K562 (cell line): ENCODE data around the gene ABRAXAS1. TPM values are rescaled to one million over a fixed set of nuclear protein-coding genes. Genes with fewer than 3 reads are reported as not detected.

Experiments used
- CBFB ChIP-seq: sonication (generic); formaldehyde crosslinking; IDR thresholded peaks from 2 replicates; pipeline ENCODE4 v1.4.0; 2020; ENCODE audit warnings: mild to moderate bottlenecking, missing genetic modification reagents
- DNMT1 ChIP-seq: fragments of 450-650 bp; IDR thresholded peaks from 2 replicates; pipeline ENCODE4 v1.6.1; 2016; ENCODE audit warnings: antibody characterized with exemption, mild to moderate bottlenecking
- ESRRA ChIP-seq: fragments of 450-650 bp; IDR thresholded peaks from 2 replicates; pipeline ENCODE4 v1.6.1; 2014; ENCODE audit warnings: low read depth, mild to moderate bottlenecking, moderate library complexity, borderline replicate concordance
- ETV5 ChIP-seq: sonication (generic); formaldehyde crosslinking; IDR thresholded peaks from 2 replicates; pipeline ENCODE4 v1.4.0; 2020; ENCODE audit warnings: low read depth, mild to moderate bottlenecking, missing genetic modification reagents
- FOXM1 ChIP-seq, 2 experiments: fragments of 450-650 bp in 1 of 2; sonication (generic) in 1 of 2; formaldehyde crosslinking in 1 of 2; IDR thresholded peaks; 2 replicates each; pipeline versions ENCODE4 v1.6.1 to v1.9.0; 2017 to 2022; ENCODE audit warnings: low read depth in 2 of 2, mild to moderate bottlenecking in 2 of 2, missing genetic modification reagents in 1 of 2, moderate library complexity in 1 of 2
- JUND ChIP-seq, 2 experiments: IDR thresholded peaks; 2 replicates in 1 of 2; 3 replicates in 1 of 2; pipeline ENCODE4 v1.6.1; 2011; ENCODE audit warnings: borderline replicate concordance in 2 of 2, low read depth in 2 of 2, low read length in 2 of 2, improper control_type of control experiment in 1 of 2, missing biosample characterization in 1 of 2, missing genetic modification characterization in 1 of 2, missing genetic modification reagents in 1 of 2
- KLF16 ChIP-seq: IDR thresholded peaks from 2 replicates; pipeline ENCODE4 v1.6.1; 2016; ENCODE audit warnings: antibody characterized with exemption
- MYNN ChIP-seq, 2 experiments: sonication (generic); formaldehyde crosslinking in 1 of 2; IDR thresholded peaks; 2 replicates each; pipeline versions ENCODE4 v1.5.0 to v1.6.1; 2016 to 2020; ENCODE audit warnings: antibody characterized with exemption in 1 of 2, missing genetic modification reagents in 1 of 2
- NBN ChIP-seq: fragments of 450-650 bp; IDR thresholded peaks from 2 replicates; pipeline ENCODE4 v1.6.1; 2016; ENCODE audit warnings: low read depth, mild to moderate bottlenecking
- SETDB1 ChIP-seq: IDR thresholded peaks from one replicate; pipeline ENCODE4 v1.6.1; 2012; ENCODE audit warnings: low read length, control low read depth, inconsistent platforms
- STAT5B ChIP-seq: fragments of 250-450 bp; sonication (Bioruptor Pico); IDR thresholded peaks from 2 replicates; pipeline ENCODE4 v1.8.0; 2021; ENCODE audit warnings: mild to moderate bottlenecking, inconsistent platforms
- WHSC1 ChIP-seq: IDR thresholded peaks from one replicate; pipeline ENCODE4 v1.6.1; 2012; ENCODE audit warnings: low read length, control low read depth, inconsistent platforms
- ZKSCAN8 ChIP-seq: fragments of 200-800 bp; sonication (Bioruptor generic); IDR thresholded peaks from 2 replicates; pipeline ENCODE4 v1.6.1; 2016; ENCODE audit warnings: missing genetic modification characterization, missing compliant biosample characterization
- ZNF561 ChIP-seq: fragments of 450-650 bp; formaldehyde crosslinking; conservative IDR thresholded peaks from 2 replicates; pipeline ENCODE4 v1.4.0; 2020; ENCODE audit warnings: mild to moderate bottlenecking, moderate library complexity
- polyA plus RNA-seq, 8 experiments: library from polyadenylated mRNA; depleted of rRNA in 4 of 8; stranded (reverse) in 5 of 8; unstranded in 3 of 8; fragments of >200 nt; fragmentation: Nextera tagmentation in 2 of 8; fragmentation: Illumina TruSeq in 1 of 8; extraction: Ambion mirVana in 2 of 8; extraction: Trizol in 1 of 8; gene quantifications; 2 replicates each; pipeline versions ENCODE4 v1.2.1 to v1.2.3, GENCODE V29; 2011 to 2014; ENCODE audit warnings: inconsistent platforms in 1 of 8, missing spikeins in 1 of 8
- total RNA-seq, 7 experiments: library from RNA; depleted of rRNA in 6 of 7; stranded (reverse); fragments of >200 nt in 6 of 7; fragmentation: Illumina TruSeq in 2 of 7; extraction: Trizol in 2 of 7; gene quantifications; 2 replicates each; pipeline versions ENCODE4 v1.2.1 to v1.2.3, GENCODE V29; 2011 to 2021; ENCODE audit warnings: low replicate concordance in 1 of 7
- TF ChIP-seq, protein P1 (sequence below): fragments of 250-450 bp; sonication (Bioruptor Pico); IDR thresholded peaks from 2 replicates; pipeline ENCODE4 v1.8.0; 2022; ENCODE audit warnings: inconsistent platforms, mild to moderate bottlenecking, moderate library complexity, borderline replicate concordance
- TF ChIP-seq, protein P2 (sequence below): sonication (generic); formaldehyde crosslinking; IDR thresholded peaks from 2 replicates; pipeline ENCODE4 v1.8.0; 2022; ENCODE audit warnings: mild to moderate bottlenecking, missing genetic modification reagents
- TF ChIP-seq, protein P3 (sequence below): sonication (generic); IDR thresholded peaks from 2 replicates; pipeline ENCODE4 v1.6.1; 2016
- TF ChIP-seq, protein P4 (sequence below): fragments of 250-450 bp; sonication (Bioruptor Pico); IDR thresholded peaks from 2 replicates; pipeline ENCODE4 v1.5.0; 2021
- TF ChIP-seq, protein P5 (sequence below): fragments of 450-650 bp; IDR thresholded peaks from 2 replicates; pipeline ENCODE4 v1.6.1; 2016; ENCODE audit warnings: borderline replicate concordance

ABRAXAS1 gene
- total and polyA plus RNA-seq, 9 of the 15 experiments (the other 6 are each of a cell fraction or from before 2014, with no cell fraction given): 10.8 to 48.3 (median 22.1) TPM

DNA sequence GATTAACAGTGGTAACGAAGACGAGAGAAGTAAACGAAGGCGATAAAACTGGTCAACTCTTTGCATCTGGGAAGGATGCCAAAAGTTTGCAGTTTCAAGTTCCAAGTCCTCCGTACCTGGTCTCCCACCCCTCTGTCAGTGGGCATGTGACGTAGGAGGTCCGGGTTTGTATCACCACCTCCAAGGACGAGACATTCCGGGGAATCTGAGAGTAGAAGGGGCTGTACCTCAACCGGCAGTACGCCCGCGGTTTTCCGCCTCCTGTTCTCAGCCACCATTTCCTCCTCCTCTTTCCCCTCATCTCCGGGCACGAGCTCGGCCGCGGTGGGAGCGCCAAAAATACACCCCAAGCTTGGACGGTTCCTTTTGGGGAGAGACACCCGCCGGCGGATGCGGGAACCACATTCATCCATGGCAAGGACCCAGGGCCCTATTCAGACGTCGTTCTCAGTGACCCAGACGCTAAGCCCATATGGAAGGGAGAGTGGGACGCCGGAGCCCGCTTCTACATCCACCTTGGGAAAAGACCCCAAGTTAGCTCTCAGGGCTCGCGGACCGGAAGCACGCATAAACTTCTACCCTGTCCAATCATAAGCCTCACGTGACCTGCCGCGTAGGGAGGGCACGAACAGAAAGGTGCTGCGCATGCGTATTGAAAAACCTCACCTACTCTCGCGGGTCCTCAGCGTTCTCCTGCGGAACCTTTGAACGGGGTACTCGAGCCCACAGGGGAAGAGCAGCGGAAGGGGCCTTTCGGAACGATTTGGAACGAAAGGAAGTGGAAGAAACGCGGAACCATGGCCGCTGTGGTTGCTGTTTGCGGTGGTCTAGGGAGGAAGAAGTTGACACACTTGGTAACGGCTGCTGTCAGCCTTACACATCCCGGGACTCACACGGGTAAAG lies 29.4 kb downstream of the ABRAXAS1 start, which contains the start of the genes HELQ and MRPS18C (continued):
- TF ChIP-seq JUND (IDR thresholded peaks at IDR 0.05; ENCODE audit: borderline replicate concordance, low read depth, low read length) (peak; percentile 85), JUND (tag; IDR thresholded peaks at IDR 0.05; ENCODE audit: borderline replicate concordance, low read depth, low read length) (peak; percentile 18; the same call in 2 of the 3 replicates), STAT5B (no peak), KLF16 (no peak), FOXM1 (IDR thresholded peaks at IDR 0.05; ENCODE audit: low read depth) (peak; percentile 71), FOXM1 (CRISPR knock-in tag; IDR thresholded peaks at IDR 0.05; ENCODE audit: low read depth) (no peak; the same call in 1 of the 2 replicates), DNMT1 (0 out of 2 replicates have a peak, but pooled peaks have one; percentile 58), WHSC1 (no peak), CBFB (peak; percentile 18; the same call in 1 of the 2 replicates), ZKSCAN8 (CRISPR knock-in tag) (no peak), ESRRA (peak; percentile 80; the same call in 1 of the 2 replicates), NBN (peak; percentile 56; the same call in 1 of the 2 replicates), MYNN (IDR thresholded peaks at IDR 0.05) (peak; percentile 67), MYNN (CRISPR knock-in tag; IDR thresholded peaks at IDR 0.05) (no peak), ZNF561 (CRISPR knock-in tag) (no peak), ETV5 (CRISPR knock-in tag) (peak; percentile 93), SETDB1 (no peak)
- TF ChIP-seq, protein P1, sequence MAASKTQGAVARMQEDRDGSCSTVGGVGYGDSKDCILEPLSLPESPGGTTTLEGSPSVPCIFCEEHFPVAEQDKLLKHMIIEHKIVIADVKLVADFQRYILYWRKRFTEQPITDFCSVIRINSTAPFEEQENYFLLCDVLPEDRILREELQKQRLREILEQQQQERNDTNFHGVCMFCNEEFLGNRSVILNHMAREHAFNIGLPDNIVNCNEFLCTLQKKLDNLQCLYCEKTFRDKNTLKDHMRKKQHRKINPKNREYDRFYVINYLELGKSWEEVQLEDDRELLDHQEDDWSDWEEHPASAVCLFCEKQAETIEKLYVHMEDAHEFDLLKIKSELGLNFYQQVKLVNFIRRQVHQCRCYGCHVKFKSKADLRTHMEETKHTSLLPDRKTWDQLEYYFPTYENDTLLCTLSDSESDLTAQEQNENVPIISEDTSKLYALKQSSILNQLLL: no peak
- TF ChIP-seq, protein P2, sequence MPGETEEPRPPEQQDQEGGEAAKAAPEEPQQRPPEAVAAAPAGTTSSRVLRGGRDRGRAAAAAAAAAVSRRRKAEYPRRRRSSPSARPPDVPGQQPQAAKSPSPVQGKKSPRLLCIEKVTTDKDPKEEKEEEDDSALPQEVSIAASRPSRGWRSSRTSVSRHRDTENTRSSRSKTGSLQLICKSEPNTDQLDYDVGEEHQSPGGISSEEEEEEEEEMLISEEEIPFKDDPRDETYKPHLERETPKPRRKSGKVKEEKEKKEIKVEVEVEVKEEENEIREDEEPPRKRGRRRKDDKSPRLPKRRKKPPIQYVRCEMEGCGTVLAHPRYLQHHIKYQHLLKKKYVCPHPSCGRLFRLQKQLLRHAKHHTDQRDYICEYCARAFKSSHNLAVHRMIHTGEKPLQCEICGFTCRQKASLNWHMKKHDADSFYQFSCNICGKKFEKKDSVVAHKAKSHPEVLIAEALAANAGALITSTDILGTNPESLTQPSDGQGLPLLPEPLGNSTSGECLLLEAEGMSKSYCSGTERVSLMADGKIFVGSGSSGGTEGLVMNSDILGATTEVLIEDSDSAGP (CRISPR knock-in tag): 0 out of 2 replicates have a peak, but pooled peaks have one; percentile 64
- TF ChIP-seq, protein P3, sequence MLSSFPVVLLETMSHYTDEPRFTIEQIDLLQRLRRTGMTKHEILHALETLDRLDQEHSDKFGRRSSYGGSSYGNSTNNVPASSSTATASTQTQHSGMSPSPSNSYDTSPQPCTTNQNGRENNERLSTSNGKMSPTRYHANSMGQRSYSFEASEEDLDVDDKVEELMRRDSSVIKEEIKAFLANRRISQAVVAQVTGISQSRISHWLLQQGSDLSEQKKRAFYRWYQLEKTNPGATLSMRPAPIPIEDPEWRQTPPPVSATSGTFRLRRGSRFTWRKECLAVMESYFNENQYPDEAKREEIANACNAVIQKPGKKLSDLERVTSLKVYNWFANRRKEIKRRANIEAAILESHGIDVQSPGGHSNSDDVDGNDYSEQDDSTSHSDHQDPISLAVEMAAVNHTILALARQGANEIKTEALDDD: peak; percentile 78
- TF ChIP-seq, protein P4, sequence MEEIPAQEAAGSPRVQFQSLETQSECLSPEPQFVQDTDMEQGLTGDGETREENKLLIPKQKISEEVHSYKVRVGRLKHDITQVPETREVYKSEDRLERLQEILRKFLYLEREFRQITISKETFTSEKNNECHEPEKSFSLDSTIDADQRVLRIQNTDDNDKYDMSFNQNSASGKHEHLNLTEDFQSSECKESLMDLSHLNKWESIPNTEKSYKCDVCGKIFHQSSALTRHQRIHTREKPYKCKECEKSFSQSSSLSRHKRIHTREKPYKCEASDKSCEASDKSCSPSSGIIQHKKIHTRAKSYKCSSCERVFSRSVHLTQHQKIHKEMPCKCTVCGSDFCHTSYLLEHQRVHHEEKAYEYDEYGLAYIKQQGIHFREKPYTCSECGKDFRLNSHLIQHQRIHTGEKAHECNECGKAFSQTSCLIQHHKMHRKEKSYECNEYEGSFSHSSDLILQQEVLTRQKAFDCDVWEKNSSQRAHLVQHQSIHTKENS: no peak
- TF ChIP-seq, protein P5, sequence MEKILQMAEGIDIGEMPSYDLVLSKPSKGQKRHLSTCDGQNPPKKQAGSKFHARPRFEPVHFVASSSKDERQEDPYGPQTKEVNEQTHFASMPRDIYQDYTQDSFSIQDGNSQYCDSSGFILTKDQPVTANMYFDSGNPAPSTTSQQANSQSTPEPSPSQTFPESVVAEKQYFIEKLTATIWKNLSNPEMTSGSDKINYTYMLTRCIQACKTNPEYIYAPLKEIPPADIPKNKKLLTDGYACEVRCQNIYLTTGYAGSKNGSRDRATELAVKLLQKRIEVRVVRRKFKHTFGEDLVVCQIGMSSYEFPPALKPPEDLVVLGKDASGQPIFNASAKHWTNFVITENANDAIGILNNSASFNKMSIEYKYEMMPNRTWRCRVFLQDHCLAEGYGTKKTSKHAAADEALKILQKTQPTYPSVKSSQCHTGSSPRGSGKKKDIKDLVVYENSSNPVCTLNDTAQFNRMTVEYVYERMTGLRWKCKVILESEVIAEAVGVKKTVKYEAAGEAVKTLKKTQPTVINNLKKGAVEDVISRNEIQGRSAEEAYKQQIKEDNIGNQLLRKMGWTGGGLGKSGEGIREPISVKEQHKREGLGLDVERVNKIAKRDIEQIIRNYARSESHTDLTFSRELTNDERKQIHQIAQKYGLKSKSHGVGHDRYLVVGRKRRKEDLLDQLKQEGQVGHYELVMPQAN: peak; percentile 56
